ENCODE data around the gene PRKG1. TPM values are rescaled to one million over a fixed set of nuclear protein-coding genes. Genes with fewer than 3 reads are reported as not detected.

PRKG1 gene
- total and polyA plus RNA-seq, 2 of the 4 experiments (the other 2 are of a cell fraction), result 3.5 to 18.3 TPM

DNA sequence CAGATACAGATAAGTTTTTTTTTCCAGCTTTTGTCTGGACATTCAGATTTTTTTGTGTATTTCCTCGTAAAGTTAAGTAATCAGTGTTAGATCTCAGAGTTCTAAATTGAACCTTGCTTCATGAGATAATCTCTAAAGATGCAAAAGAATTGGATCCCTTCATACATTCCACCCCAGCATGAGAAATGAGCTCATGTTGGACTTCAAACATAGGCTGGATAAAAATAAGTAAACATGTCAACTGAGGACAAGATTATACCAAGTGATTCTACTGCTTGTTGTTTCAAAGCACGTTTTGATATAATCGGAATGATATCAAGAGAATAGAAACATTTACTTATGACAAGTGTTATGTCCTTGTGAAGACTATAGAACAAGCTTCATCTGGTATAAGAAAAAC, 1122.8 kb downstream of the PRKG1 start:
- Histone ChIP-seq H4K8ac (ENCODE audit: low read depth in 2 of 2, low read length in 2 of 2) (no peak overlapping the region), H3K27me3 (ENCODE audit: control insufficient read depth, insufficient read depth, low read length) (no peaks in the 10 kb centered on the region), H3K9me3 (ENCODE audit: control insufficient read depth, insufficient read depth, low read length) (no peaks in the 10 kb centered on the region), H2AK9ac (replicated peaks; ENCODE audit: low read depth, low read length, poor library complexity) (no peak overlapping the region), H3K4me2 (ENCODE audit: low read depth, low read length) (no peak overlapping the region), H3K9me1 (ENCODE audit: insufficient read depth, low read length) (peaks cover 2% of the 10 kb centered on the region; the same call in 1 of the 2 replicates), H2BK20ac (ENCODE audit: low read depth, low read length) (no peak overlapping the region), H4K5ac (ENCODE audit: low read depth, low read length) (no peak overlapping the region), H3K36me3 (ENCODE audit: control insufficient read depth, insufficient read depth, low read length) (no peaks in the 10 kb centered on the region), H2BK5ac (ENCODE audit: low read depth, low read length, poor library complexity, severe bottlenecking) (no peak overlapping the region), H3K4ac (ENCODE audit: low read depth, low read length) (no peak overlapping the region), H2BK120ac (ENCODE audit: low read depth, low read length) (no peak overlapping the region), H3K23ac (ENCODE audit: low read depth, low read length) (no peak overlapping the region), H2AK5ac (ENCODE audit: low read depth, low read length) (no peak overlapping the region), H3K27ac (ENCODE audit: insufficient read depth, low read length) (no peak overlapping the region), H2AFZ (replicated peaks; ENCODE audit: low read length, poor library complexity) (no peak overlapping the region), H3K14ac (replicated peaks; ENCODE audit: low read depth, low read length) (no peak overlapping the region), H3K18ac (ENCODE audit: low read depth, low read length) (no peak overlapping the region), H2BK15ac (ENCODE audit: low read depth, low read length) (no peak overlapping the region), H3K4me3 (ENCODE audit: insufficient read depth, low read depth, low read length) (no peak overlapping the region), H3K56ac (ENCODE audit: extremely low read depth, insufficient read depth, low read length) (no peak overlapping the region), H4K91ac (ENCODE audit: insufficient read depth, low read depth, low read length) (no peak overlapping the region), H3K4me1 (ENCODE audit: control insufficient read depth, insufficient read depth, low read length) (peaks cover 2% of the 10 kb centered on the region; the same call in 1 of the 2 replicates), H3K79me1 (ENCODE audit: low read depth in 1 of 2, low read length in 2 of 2) (no peaks in the 10 kb centered on the region), H3K9ac (ENCODE audit: low read depth, low read length) (no peak overlapping the region), H4K20me1 (ENCODE audit: insufficient read depth, low read length) (no peaks in the 10 kb centered on the region)
- in situ Hi-C loops (cut with MboI; ENCODE audit: low sequenced_read_pairs) (no loop called here), intact Hi-C loops (cut with micrococcal nuclease) (no loop called here), dilution Hi-C loops (cut with HindIII; ENCODE audit: low sequenced_read_pairs, unreplicated experiment) (no loop called here)
- no peak; the same call in 1 of the 2 replicates for ATAC-seq (ENCODE audit: low read depth)
- CTCF ChIA-PET, result interaction anchor here (0.6 kb wide), 1 partner anchor 13 kb away, joined by 3 read pairs; no protein-coding TSS in a partner anchor
- BruUV-seq (replicated peaks), result no TSS peak
- DNase-seq, result no peak
- WGBS, 2 experiments (ENCODE audit: extremely low coverage in 2 of 2, insufficient read length in 1 of 2), result no CpG with 5 or more reads among the region's 3 CpGs
- POLR2A ChIA-PET (ENCODE audit: unreplicated experiment), result no interaction called here
- no peak for TF ChIP-seq MAFK (IDR thresholded peaks at IDR 0.05; ENCODE audit: low read depth, low read length)
- no peak for TF ChIP-seq RCOR1 (IDR thresholded peaks at IDR 0.05; ENCODE audit: insufficient replicate concordance, low read length)
- TF ChIP-seq POLR2A (IDR thresholded peaks at IDR 0.05; ENCODE audit: low read depth, low read length), result no peak
- TF ChIP-seq NFE2L2 (IDR thresholded peaks at IDR 0.05; ENCODE audit: low read depth, low read length), result no peak
- TF ChIP-seq, protein P1, sequence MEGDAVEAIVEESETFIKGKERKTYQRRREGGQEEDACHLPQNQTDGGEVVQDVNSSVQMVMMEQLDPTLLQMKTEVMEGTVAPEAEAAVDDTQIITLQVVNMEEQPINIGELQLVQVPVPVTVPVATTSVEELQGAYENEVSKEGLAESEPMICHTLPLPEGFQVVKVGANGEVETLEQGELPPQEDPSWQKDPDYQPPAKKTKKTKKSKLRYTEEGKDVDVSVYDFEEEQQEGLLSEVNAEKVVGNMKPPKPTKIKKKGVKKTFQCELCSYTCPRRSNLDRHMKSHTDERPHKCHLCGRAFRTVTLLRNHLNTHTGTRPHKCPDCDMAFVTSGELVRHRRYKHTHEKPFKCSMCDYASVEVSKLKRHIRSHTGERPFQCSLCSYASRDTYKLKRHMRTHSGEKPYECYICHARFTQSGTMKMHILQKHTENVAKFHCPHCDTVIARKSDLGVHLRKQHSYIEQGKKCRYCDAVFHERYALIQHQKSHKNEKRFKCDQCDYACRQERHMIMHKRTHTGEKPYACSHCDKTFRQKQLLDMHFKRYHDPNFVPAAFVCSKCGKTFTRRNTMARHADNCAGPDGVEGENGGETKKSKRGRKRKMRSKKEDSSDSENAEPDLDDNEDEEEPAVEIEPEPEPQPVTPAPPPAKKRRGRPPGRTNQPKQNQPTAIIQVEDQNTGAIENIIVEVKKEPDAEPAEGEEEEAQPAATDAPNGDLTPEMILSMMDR (conservative IDR thresholded peaks at IDR 0.05; ENCODE audit: low read depth, low read length), result no peak
- TF ChIP-seq FOS (IDR thresholded peaks at IDR 0.05; ENCODE audit: low read depth, low read length), result no peak
- no peak for TF ChIP-seq CHD1 (IDR thresholded peaks at IDR 0.05; ENCODE audit: low read depth, low read length)
- no peak for TF ChIP-seq CEBPB (IDR thresholded peaks at IDR 0.05; ENCODE audit: low read depth, low read length)
- TF ChIP-seq RAD21 (IDR thresholded peaks at IDR 0.05; ENCODE audit: low read length), result no peak
- no peak for TF ChIP-seq MXI1 (IDR thresholded peaks at IDR 0.05; ENCODE audit: borderline replicate concordance, low read depth, low read length)
- TF ChIP-seq, protein P2, sequence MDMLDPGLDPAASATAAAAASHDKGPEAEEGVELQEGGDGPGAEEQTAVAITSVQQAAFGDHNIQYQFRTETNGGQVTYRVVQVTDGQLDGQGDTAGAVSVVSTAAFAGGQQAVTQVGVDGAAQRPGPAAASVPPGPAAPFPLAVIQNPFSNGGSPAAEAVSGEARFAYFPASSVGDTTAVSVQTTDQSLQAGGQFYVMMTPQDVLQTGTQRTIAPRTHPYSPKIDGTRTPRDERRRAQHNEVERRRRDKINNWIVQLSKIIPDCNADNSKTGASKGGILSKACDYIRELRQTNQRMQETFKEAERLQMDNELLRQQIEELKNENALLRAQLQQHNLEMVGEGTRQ (IDR thresholded peaks at IDR 0.05; ENCODE audit: low read depth, low read length), result no peak
- TF ChIP-seq RFX5 (IDR thresholded peaks at IDR 0.05; ENCODE audit: low read depth, low read length), result no peak
- no peak for TF ChIP-seq SMC3 (IDR thresholded peaks at IDR 0.05; ENCODE audit: low read depth, low read length)
